A673 (cell line): ENCODE results near the gene DIP2C. TPM values are rescaled to one million over a fixed set of nuclear protein-coding genes. Genes with fewer than 3 reads are reported as not detected.

ENCODE experiments used
- BruUV-seq: library from RNA; stranded (reverse); fragments of 400-500 nt; replicated peaks from 2 replicates; lab custom pipeline; 2021; lab: Mats Ljungman, UMichigan
- CTCF ChIA-PET: fragments of 300-600 bp; sonication (Branson Sonifier 250); formaldehyde crosslinking; loops from one replicate; lab custom pipeline; 2022; ENCODE audit warnings: antibody characterized with exemption; lab: Charles Lee
- POLR2A ChIA-PET: fragments of 300-600 bp; sonication (Branson Sonifier 250); formaldehyde crosslinking; loops from one replicate; lab custom pipeline; 2022; ENCODE audit warnings: antibody characterized with exemption; ENCODE audit not compliant: low non-redundant PET; lab: Charles Lee
- DNase-seq: peaks from one replicate; pipeline ENCODE4 v3.0.0-alpha.2; 2015; ENCODE audit warnings: low spot score
- H3K27ac ChIP-seq: fragments of 200-600 bp; sonication (generic); 2 replicates; pipeline ENCODE4 v1.5.1; 2016; ENCODE audit warnings: mixed run types, low read depth, mild to moderate bottlenecking, mixed read lengths, antibody characterized with exemption, low read length; ENCODE audit not compliant: poor library complexity, severe bottlenecking
- H3K27me3 ChIP-seq: fragments of 200-600 bp; sonication (generic); replicated peaks from 2 replicates; pipeline ENCODE4 v1.6.1; 2017; ENCODE audit warnings: mixed run types, low read depth, mild to moderate bottlenecking, mixed read lengths, antibody characterized with exemption, low read length; ENCODE audit not compliant: insufficient read depth, poor library complexity
- H3K36me3 ChIP-seq: fragments of 200-600 bp; sonication (generic); 2 replicates; pipeline ENCODE4 v1.6.1; 2016; ENCODE audit warnings: mixed run types, mild to moderate bottlenecking, mixed read lengths, antibody characterized with exemption, low read length; ENCODE audit not compliant: insufficient read depth, poor library complexity, severe bottlenecking
- H3K4me1 ChIP-seq: fragments of 200-600 bp; sonication (generic); 2 replicates; pipeline ENCODE4 v1.6.1; 2017; ENCODE audit warnings: mixed run types, mild to moderate bottlenecking, mixed read lengths, antibody characterized with exemption, low read length; ENCODE audit not compliant: insufficient read depth, poor library complexity, severe bottlenecking
- H3K4me3 ChIP-seq: fragments of 200-600 bp; sonication (generic); 2 replicates; pipeline ENCODE4 v1.5.1; 2016; ENCODE audit warnings: low read depth, mixed run types, mild to moderate bottlenecking, mixed read lengths, low read length; ENCODE audit not compliant: poor library complexity, severe bottlenecking
- H3K9me3 ChIP-seq: fragments of 200-600 bp; sonication (generic); 2 replicates; pipeline ENCODE4 v1.6.1; 2016; ENCODE audit warnings: mixed run types, low read depth, mild to moderate bottlenecking, mixed read lengths, antibody characterized with exemption, low read length; ENCODE audit not compliant: poor library complexity, severe bottlenecking
- EZH2 ChIP-seq: fragments of 200-600 bp; sonication (generic); IDR thresholded peaks from 2 replicates; pipeline ENCODE4 v1.6.1; 2017; ENCODE audit warnings: borderline replicate concordance, low read depth, mild to moderate bottlenecking, mixed read lengths, antibody characterized with exemption, low read length; ENCODE audit not compliant: poor library complexity, severe bottlenecking
- intact Hi-C: fragments of 100-400 bp; cut with micrococcal nuclease; formaldehyde crosslinking; loops from one replicate; pipeline ENCODE4 v1.10.0; 2022; ENCODE audit not compliant: unreplicated experiment
- total RNA-seq: library from RNA; stranded (reverse); gene quantifications from 2 replicates; pipeline ENCODE4 v1.2.3, GENCODE V29; 2021
- TF ChIP-seq, protein P1 (sequence below): fragments of 300-800, 200-600 bp; sonication (generic); conservative IDR thresholded peaks from 2 replicates; pipeline ENCODE4 v1.5.1; 2017; ENCODE audit warnings: low read depth, mild to moderate bottlenecking, antibody characterized with exemption, low read length, moderate library complexity, mixed read lengths

DIP2C gene
- total RNA-seq, 1 experiment from 2014 or later = 13.2 TPM

DNA sequence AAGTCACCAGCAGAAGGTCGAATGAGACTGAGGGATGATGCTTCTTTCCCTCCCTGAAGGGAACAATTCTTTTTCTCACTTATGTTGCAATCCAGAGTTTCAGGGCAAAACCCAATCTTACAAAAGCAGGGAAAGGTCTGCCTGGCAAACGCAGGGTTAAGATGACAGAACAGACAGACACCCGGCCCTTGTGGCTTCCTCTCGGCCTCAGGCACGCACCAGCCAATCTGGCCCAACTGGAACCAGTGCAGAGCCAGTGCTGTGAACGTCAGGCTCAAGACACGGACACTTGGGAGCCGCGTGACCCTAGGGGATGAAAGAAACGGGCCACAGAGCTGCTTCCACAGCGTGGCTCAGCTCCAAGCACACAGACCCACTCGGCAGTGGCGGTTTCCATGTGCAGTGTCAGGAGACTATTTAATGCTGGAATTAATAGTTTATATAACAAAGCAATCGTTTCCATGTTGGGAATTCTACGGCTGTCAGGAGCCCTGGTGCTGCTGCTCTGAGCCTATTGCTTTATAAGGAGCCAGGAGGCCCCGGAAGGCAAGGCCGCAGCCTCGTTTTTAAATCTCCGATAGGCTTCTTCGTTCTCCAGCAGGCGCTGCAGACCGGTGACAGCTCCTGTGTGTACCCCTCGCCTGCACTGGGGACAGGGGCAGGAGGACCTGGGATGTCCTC, 198.4 kb downstream of the DIP2C start:
- TF ChIP-seq, protein P1, sequence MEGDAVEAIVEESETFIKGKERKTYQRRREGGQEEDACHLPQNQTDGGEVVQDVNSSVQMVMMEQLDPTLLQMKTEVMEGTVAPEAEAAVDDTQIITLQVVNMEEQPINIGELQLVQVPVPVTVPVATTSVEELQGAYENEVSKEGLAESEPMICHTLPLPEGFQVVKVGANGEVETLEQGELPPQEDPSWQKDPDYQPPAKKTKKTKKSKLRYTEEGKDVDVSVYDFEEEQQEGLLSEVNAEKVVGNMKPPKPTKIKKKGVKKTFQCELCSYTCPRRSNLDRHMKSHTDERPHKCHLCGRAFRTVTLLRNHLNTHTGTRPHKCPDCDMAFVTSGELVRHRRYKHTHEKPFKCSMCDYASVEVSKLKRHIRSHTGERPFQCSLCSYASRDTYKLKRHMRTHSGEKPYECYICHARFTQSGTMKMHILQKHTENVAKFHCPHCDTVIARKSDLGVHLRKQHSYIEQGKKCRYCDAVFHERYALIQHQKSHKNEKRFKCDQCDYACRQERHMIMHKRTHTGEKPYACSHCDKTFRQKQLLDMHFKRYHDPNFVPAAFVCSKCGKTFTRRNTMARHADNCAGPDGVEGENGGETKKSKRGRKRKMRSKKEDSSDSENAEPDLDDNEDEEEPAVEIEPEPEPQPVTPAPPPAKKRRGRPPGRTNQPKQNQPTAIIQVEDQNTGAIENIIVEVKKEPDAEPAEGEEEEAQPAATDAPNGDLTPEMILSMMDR = no peak
- no peak for TF ChIP-seq EZH2
- ChIA-PET POLR2A (no interaction called here), CTCF (no interaction called here)
- intact Hi-C loops = no loop called here
- no peak for DNase-seq
- H3K36me3 ChIP-seq = no peaks in the 10 kb centered on the region
- H3K9me3 ChIP-seq = no peaks in the 10 kb centered on the region
- no TSS peak for BruUV-seq
- H3K27ac ChIP-seq = no peak overlapping the region
- H3K4me1 ChIP-seq = peaks cover 3% of the 10 kb centered on the region
- H3K27me3 ChIP-seq = no peaks in the 10 kb centered on the region
- H3K4me3 ChIP-seq = no peak overlapping the region

DNA sequence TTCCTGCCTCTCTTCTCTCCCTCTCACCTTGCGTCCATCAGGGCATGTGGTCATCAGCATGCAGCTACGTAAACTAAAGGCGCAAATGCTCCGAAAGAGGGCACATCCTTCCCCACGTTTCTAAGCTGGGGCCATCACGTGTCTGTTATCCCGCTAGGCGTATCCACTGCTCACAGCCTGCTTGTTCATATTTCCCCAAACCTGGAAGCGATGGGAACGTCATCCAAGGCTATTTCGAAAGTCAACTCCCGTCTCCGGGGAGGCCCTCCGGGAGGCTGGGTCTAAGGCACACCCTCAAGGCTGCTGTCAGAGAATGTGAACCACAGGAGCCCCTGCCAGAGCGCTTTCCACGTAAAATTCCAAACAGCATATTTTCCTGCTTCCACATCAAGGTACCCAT, 199.2 kb downstream of the DIP2C start:
- no peak for TF ChIP-seq EZH2
- TF ChIP-seq, protein P1 = no peak
- intact Hi-C loops = no loop called here
- POLR2A ChIA-PET = no interaction called here
- Histone ChIP-seq H3K4me1 (peaks cover 7% of the 10 kb centered on the region), H3K27ac (no peak overlapping the region), H3K9me3 (no peaks in the 10 kb centered on the region), H3K36me3 (no peaks in the 10 kb centered on the region), H3K4me3 (no peak overlapping the region), H3K27me3 (no peaks in the 10 kb centered on the region)
- BruUV-seq = no TSS peak
- no peak for DNase-seq
- CTCF ChIA-PET = no interaction called here

DNA sequence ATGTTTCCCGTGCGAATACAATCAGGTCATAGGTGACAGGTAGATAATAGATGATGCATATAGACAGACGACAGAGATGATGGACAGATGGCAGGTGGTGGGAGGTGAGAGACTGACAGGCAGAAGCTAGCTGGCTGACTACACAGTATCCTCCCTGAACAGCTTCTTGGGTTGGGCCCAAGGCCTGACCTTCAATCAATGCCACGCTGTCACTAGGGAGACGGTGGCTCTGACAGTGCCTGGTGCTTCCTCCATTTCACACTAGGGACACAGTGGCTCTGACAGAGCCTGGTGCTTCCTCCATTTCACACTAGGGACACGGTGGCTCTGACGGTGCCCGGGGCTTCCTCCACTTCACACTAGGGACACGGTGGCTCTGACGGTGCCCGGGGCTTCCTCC, 200.1 kb downstream of the DIP2C start:
- no peak for TF ChIP-seq EZH2
- TF ChIP-seq, protein P1 = no peak
- POLR2A ChIA-PET = no interaction called here
- H3K27me3 ChIP-seq = no peaks in the 10 kb centered on the region
- no TSS peak for BruUV-seq
- CTCF ChIA-PET = no interaction called here
- no peak for DNase-seq
- no peak overlapping the region for H3K27ac ChIP-seq
- H3K4me3 ChIP-seq = no peak overlapping the region
- intact Hi-C loops = no loop called here
- peaks cover 12% of the 10 kb centered on the region for H3K4me1 ChIP-seq
- H3K9me3 ChIP-seq = no peaks in the 10 kb centered on the region
- H3K36me3 ChIP-seq = no peaks in the 10 kb centered on the region
